Endodermal cell (in vitro differentiated cells): ENCODE results near the gene SYCE3. TPM values are rescaled to one million over a fixed set of nuclear protein-coding genes. Genes with fewer than 3 reads are reported as not detected.
A peak's percentile ranks its signal among the peaks of the same experiment; 100 is the strongest.

Experiments used
- DNase-seq: peaks from one replicate; pipeline ENCODE4 v3.0.0-alpha.2; 2017
- H3K27ac ChIP-seq: 2 replicates; pipeline ENCODE4 v1.5.1; 2013; ENCODE audit warnings: mild to moderate bottlenecking, low read depth, low read length, moderate library complexity
- H3K27me3 ChIP-seq: 2 replicates; pipeline ENCODE4 v1.6.1; 2013; ENCODE audit warnings: mild to moderate bottlenecking, low read length, moderate library complexity; ENCODE audit not compliant: insufficient read depth, control insufficient read depth, poor library complexity, severe bottlenecking
- H3K36me3 ChIP-seq: 2 replicates; pipeline ENCODE4 v1.7.0; 2013; ENCODE audit warnings: mild to moderate bottlenecking, low read length, moderate library complexity; ENCODE audit not compliant: control insufficient read depth, insufficient read depth
- H3K4me1 ChIP-seq: one replicate; pipeline ENCODE4 v1.7.0; 2013; ENCODE audit warnings: low read length; ENCODE audit not compliant: control insufficient read depth, insufficient read depth
- H3K4me3 ChIP-seq: 2 replicates; pipeline ENCODE4 v1.5.1; 2013; ENCODE audit warnings: mild to moderate bottlenecking, low read length, moderate library complexity
- H3K9ac ChIP-seq: 2 replicates; pipeline ENCODE4 v1.6.1; 2013; ENCODE audit warnings: mild to moderate bottlenecking, low read length, moderate library complexity; ENCODE audit not compliant: poor library complexity, severe bottlenecking; ENCODE audit errors: extremely low read depth
- H3K9me3 ChIP-seq: 2 replicates; pipeline ENCODE4 v1.6.1; 2013; ENCODE audit warnings: mild to moderate bottlenecking, low read length, moderate library complexity; ENCODE audit not compliant: control insufficient read depth
- H3K27ac Mint-ChIP-seq: 2 replicates; pipeline ENCODE4 v1.8.0; 2020; ENCODE audit warnings: mixed read lengths
- H3K27me3 Mint-ChIP-seq: 2 replicates; pipeline ENCODE4 v1.8.0; 2021; ENCODE audit warnings: mild to moderate bottlenecking, mixed read lengths; ENCODE audit not compliant: insufficient read depth
- H3K36me3 Mint-ChIP-seq: 2 replicates; pipeline ENCODE4 v1.8.0; 2020; ENCODE audit warnings: low read depth, mixed read lengths
- H3K4me1 Mint-ChIP-seq: 2 replicates; pipeline ENCODE4 v1.8.0; 2020; ENCODE audit warnings: mixed read lengths
- H3K4me3 Mint-ChIP-seq: 2 replicates; pipeline ENCODE4 v1.8.0; 2020; ENCODE audit warnings: mild to moderate bottlenecking, moderate library complexity, mixed read lengths
- H3K9me3 Mint-ChIP-seq: 2 replicates; pipeline ENCODE4 v1.8.0; 2020; ENCODE audit warnings: mild to moderate bottlenecking, mixed read lengths
- WGBS, 2 experiments: methylation state at CpG; one replicate each; pipeline versions ENCODE4 v1.1.5 to v1.1.7; 2013; ENCODE audit warnings: missing lambda C conversion rate in 2 of 2, mixed read lengths in 1 of 2; ENCODE audit not compliant: insufficient coverage in 1 of 2, insufficient read length in 1 of 2; 5-methylcytosine and 5-hydroxymethylcytosine counted together
- total RNA-seq, 2 donors: library from RNA; stranded (reverse); fragmentation: NEBNext Ultra II Directional in 1 of 2; extraction: Animal tissue kit (Norgen Biotek cat#: 25700) in 1 of 2; gene quantifications; 2 replicates in 1 of 2; 3 replicates in 1 of 2; pipeline ENCODE4 v1.2.1, GENCODE V29; 2021
- TF ChIP-seq, protein P1 (sequence below): fragments of 200-600 bp; sonication (generic); conservative IDR thresholded peaks from 2 replicates; pipeline ENCODE4 v1.5.0; 2021; ENCODE audit warnings: antibody characterized with exemption, mild to moderate bottlenecking

Gene SYCE3
- total RNA-seq, 2 donors from 2014 or later: 0.70 to 0.91 TPM

DNA sequence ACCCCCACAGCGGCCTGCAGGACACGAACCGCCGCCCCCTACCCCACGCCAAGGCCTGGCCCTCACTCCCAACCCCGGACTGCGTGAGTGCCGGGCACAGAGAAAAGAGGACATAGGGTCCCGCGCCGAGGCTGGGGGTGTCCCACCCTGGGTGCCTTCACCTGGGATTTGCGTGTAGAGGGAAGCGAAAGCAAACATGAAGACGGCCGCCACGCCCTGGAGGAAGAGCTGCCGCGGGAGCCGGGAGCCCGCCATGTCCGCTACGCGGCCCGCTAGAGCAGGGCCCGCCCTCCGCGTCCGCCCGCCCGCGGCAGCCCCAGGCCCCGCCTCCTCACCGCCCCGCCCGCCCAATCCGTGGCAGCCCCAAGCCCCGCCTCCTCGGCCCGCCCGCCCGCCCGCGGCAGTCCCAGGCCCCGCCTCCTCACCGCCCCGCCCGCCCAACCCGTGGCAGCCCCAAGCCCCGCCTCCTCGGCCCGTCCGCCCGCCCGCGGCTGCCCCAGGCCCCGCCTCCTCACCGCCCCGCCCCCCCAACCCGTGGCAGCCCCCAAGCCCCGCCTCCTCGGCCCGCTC is 55.2 kb downstream of the SYCE3 start, which contains the start of gene LMF2:
Gene LMF2 (minus strand): TSS at position 282 of the 570 bp plus-strand sequence. CDS start 27 bp downstream, at position 255.
- Mint-ChIP-seq H3K9me3 (no peaks in the 10 kb centered on the region), H3K27ac (peak within 1 kb of the TSS; percentile 97), H3K4me1 (peaks cover 8% of the 10 kb centered on the region), H3K4me3 (peak within 1 kb of the TSS; percentile 95), H3K36me3 (peaks cover 5% of the 10 kb centered on the region), H3K27me3 (no peaks in the 10 kb centered on the region)
- H3K9me3 ChIP-seq: no peaks in the 10 kb centered on the region
- peak within 1 kb of the TSS; percentile 94 for H3K27ac ChIP-seq
- WGBS, 2 experiments: 0% methylated on average over 1 to 43 of the region's 62 CpGs
- no peaks in the 10 kb centered on the region for H3K27me3 ChIP-seq
- peak; percentile 99 for DNase-seq
- peak within 1 kb of the TSS; percentile 81 for H3K9ac ChIP-seq
- peaks cover 15% of the 10 kb centered on the region for H3K36me3 ChIP-seq
- peaks cover 8% of the 10 kb centered on the region for H3K4me1 ChIP-seq
- TF ChIP-seq, protein P1, sequence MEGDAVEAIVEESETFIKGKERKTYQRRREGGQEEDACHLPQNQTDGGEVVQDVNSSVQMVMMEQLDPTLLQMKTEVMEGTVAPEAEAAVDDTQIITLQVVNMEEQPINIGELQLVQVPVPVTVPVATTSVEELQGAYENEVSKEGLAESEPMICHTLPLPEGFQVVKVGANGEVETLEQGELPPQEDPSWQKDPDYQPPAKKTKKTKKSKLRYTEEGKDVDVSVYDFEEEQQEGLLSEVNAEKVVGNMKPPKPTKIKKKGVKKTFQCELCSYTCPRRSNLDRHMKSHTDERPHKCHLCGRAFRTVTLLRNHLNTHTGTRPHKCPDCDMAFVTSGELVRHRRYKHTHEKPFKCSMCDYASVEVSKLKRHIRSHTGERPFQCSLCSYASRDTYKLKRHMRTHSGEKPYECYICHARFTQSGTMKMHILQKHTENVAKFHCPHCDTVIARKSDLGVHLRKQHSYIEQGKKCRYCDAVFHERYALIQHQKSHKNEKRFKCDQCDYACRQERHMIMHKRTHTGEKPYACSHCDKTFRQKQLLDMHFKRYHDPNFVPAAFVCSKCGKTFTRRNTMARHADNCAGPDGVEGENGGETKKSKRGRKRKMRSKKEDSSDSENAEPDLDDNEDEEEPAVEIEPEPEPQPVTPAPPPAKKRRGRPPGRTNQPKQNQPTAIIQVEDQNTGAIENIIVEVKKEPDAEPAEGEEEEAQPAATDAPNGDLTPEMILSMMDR: no peak
- peak within 1 kb of the TSS; percentile 97 for H3K4me3 ChIP-seq

GRCh38 chr22:50506611-50507420 is 55.9 kb downstream of the SYCE3 start:
- H3K9ac ChIP-seq: peak overlapping the region; percentile 69
- H3K9me3 Mint-ChIP-seq: no peaks in the 10 kb centered on the region
- TF ChIP-seq, protein P1: no peak
- no peaks in the 10 kb centered on the region for H3K9me3 ChIP-seq
- WGBS, 2 experiments: 45 to 47% methylated on average over 3 to 21 of the region's 21 CpGs
- peak; percentile 64 for DNase-seq
- no peaks in the 10 kb centered on the region for H3K27me3 Mint-ChIP-seq
- peak overlapping the region; percentile 95 for H3K4me3 Mint-ChIP-seq
- H3K27me3 ChIP-seq: no peaks in the 10 kb centered on the region
- H3K4me1 Mint-ChIP-seq: peaks cover 8% of the 10 kb centered on the region
- peak overlapping the region; percentile 97 for H3K4me3 ChIP-seq
- H3K36me3 Mint-ChIP-seq: peaks cover 2% of the 10 kb centered on the region
- H3K27ac ChIP-seq: no peak overlapping the region
- H3K4me1 ChIP-seq: peaks cover 8% of the 10 kb centered on the region
- peak overlapping the region; percentile 87 for H3K27ac Mint-ChIP-seq
- peaks cover 15% of the 10 kb centered on the region for H3K36me3 ChIP-seq

DNA sequence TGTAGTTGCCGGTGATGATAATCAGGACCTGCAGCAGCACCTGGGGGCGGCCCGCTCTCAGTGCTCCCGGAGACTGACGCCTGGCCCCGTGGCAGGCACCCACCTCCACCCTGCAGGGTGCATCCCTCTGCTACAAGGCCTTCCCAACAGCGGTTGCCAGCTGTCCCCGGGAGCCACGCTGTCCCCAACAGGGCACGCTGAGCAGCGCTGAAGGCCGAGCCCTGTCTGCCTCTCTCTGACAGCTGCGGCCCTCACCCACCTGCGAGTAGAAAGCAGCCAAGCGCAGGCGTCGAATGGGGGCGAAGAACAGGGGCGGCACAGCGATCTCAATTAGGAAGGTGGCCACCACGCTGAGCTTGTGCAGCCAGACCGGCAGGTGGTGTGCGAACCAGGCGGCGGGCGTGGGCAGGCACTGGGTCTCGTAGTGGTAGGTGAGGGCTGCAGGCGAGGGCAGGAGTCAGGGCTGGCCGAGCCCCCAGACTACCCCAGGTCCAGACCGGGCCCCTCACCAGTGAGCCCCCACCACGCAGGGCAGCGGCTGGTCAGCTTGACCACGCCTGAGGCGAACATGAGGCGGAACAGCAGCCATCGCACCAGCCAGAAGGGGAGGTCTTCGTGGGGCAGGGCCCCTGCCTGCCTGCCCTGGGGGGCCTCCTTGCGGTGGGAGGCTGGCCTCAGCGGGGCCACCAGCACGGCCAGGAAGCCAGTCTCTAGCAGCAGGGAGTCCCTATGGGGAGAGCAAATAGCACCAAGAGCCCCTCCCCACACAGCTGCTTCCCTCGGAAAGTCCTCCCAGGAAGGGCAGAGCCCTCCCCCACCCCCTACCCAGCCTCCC is 56.7 kb downstream of the SYCE3 start:
- H3K9me3 ChIP-seq: no peaks in the 10 kb centered on the region
- no peak for DNase-seq
- Mint-ChIP-seq H3K9me3 (no peaks in the 10 kb centered on the region), H3K27me3 (no peaks in the 10 kb centered on the region), H3K36me3 (peaks cover 2% of the 10 kb centered on the region), H3K4me3 (peak overlapping the region; percentile 95), H3K4me1 (peaks cover 8% of the 10 kb centered on the region), H3K27ac (no peak overlapping the region)
- TF ChIP-seq, protein P1: no peak
- H3K36me3 ChIP-seq: peaks cover 15% of the 10 kb centered on the region
- WGBS, 2 experiments: 89 to 91% methylated on average over 23 to 41 of the region's 41 CpGs
- H3K4me1 ChIP-seq: peaks cover 8% of the 10 kb centered on the region
- H3K27ac ChIP-seq: no peak overlapping the region
- H3K27me3 ChIP-seq: no peaks in the 10 kb centered on the region
- peak overlapping the region; percentile 97 for H3K4me3 ChIP-seq
- no peak overlapping the region for H3K9ac ChIP-seq
